Adrenal gland (tissue), 5 donors: ENCODE measurements around the gene TRAF2.
"Not testable (repeated sequence)": the region's sequence is repeated elsewhere in the genome, so short reads cannot be mapped to it uniquely, and the experiment has no call there.

Experiments
- POLR2A ChIP-seq, 2 donors: fragments of 450-650 bp; IDR thresholded peaks; one replicate each; pipeline ENCODE4 v1.6.1; 2017; ENCODE audit warnings: antibody characterized with exemption in 2 of 2, mild to moderate bottlenecking in 2 of 2, moderate library complexity in 1 of 2
- TF ChIP-seq, protein P1 (sequence below), 6 experiments: fragments of 450-650 bp in 4 of 6; fragments of 200-600 bp in 2 of 6; sonication (generic) in 1 of 6; IDR thresholded peaks; 1 replicate in 5 of 6; 2 replicates in 1 of 6; pipeline versions ENCODE4 v1.5.1 to v1.8.0; 2016 to 2021; ENCODE audit warnings: antibody characterized with exemption in 6 of 6, mild to moderate bottlenecking in 2 of 6, moderate library complexity in 1 of 6
- donor health status: DM: no; HTN: no; CAD: no.

- TF ChIP-seq, protein P1, sequence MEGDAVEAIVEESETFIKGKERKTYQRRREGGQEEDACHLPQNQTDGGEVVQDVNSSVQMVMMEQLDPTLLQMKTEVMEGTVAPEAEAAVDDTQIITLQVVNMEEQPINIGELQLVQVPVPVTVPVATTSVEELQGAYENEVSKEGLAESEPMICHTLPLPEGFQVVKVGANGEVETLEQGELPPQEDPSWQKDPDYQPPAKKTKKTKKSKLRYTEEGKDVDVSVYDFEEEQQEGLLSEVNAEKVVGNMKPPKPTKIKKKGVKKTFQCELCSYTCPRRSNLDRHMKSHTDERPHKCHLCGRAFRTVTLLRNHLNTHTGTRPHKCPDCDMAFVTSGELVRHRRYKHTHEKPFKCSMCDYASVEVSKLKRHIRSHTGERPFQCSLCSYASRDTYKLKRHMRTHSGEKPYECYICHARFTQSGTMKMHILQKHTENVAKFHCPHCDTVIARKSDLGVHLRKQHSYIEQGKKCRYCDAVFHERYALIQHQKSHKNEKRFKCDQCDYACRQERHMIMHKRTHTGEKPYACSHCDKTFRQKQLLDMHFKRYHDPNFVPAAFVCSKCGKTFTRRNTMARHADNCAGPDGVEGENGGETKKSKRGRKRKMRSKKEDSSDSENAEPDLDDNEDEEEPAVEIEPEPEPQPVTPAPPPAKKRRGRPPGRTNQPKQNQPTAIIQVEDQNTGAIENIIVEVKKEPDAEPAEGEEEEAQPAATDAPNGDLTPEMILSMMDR (IDR thresholded peaks at IDR 0.05), result not testable (repeated sequence)
- not testable (repeated sequence) for TF ChIP-seq POLR2A (IDR thresholded peaks at IDR 0.05)
Observed at GRCh38 chr9:136882947-136883283, 3.4 kb upstream of the TRAF2 start.
